HCT116 (cell line): ENCODE results near the gene GABBR2. TPM values are rescaled to one million over a fixed set of nuclear protein-coding genes. Genes with fewer than 3 reads are reported as not detected.

ENCODE experiments used
- ATAC-seq: fragments of 200-7000 bp; cut with Tn5 transposase; 2 replicates; pipeline ENCODE4 v1.9.1; 2020; ENCODE audit warnings: mild to moderate bottlenecking, moderate library complexity
- BruUV-seq: library from RNA; stranded (reverse); fragments of 400-500 nt; replicated peaks from 2 replicates; lab custom pipeline; 2021; lab: Mats Ljungman, UMichigan
- CTCF ChIA-PET: fragments of 300-600 bp; sonication (Branson Sonifier 250); formaldehyde crosslinking; loops from one replicate; lab custom pipeline; 2021; ENCODE audit warnings: antibody characterized with exemption; lab: Charles Lee
- POLR2A ChIA-PET: fragments of 300-600, 350-600 bp; sonication (Branson Sonifier 250); formaldehyde crosslinking; loops from one replicate; lab custom pipeline; 2021; ENCODE audit warnings: antibody characterized with exemption; lab: Charles Lee
- RAD21 ChIA-PET, 2 experiments: fragments of 300-600 bp; sonication (Branson Sonifier 250); formaldehyde crosslinking; loops; one replicate each; lab custom pipeline; 2023; ENCODE audit warnings: low total read pairs in 2 of 2; ENCODE audit not compliant: uncharacterized antibody in 2 of 2, unreplicated experiment in 2 of 2, low non-redundant PET in 1 of 2; lab: Charles Lee
- DNase-seq: peaks from one replicate; pipeline ENCODE4 v3.0.0-alpha.2; 2010; ENCODE audit warnings: low read depth, low spot score
- H2AFZ ChIP-seq: fragments of 200-600 bp; shearing (Covaris generic), sonication (generic); 2 replicates; pipeline ENCODE4 v1.6.1; 2017; ENCODE audit warnings: low read depth, mixed run types, mixed read lengths, antibody characterized with exemption, low read length; ENCODE audit not compliant: poor library complexity, severe bottlenecking
- H3K27ac ChIP-seq: 2 replicates; pipeline ENCODE4 v1.5.1; 2012; ENCODE audit warnings: low read depth, low read length
- H3K27me3 ChIP-seq: fragments of 200-600 bp; sonication (generic); 2 replicates; pipeline ENCODE4 v1.6.1; 2016; ENCODE audit warnings: mixed run types, low read length, mixed read lengths; ENCODE audit not compliant: insufficient read depth
- H3K36me3 ChIP-seq, 2 experiments: fragments of 200-500 bp in 1 of 2; fragments of 200-600 bp in 1 of 2; sonication (Bioruptor generic) in 1 of 2; sonication (generic) in 1 of 2; 2 replicates each; pipeline versions ENCODE4 v1.5.1 to v1.6.1; 2014 to 2016; ENCODE audit warnings: low read length in 2 of 2, inconsistent platforms in 1 of 2, mixed read lengths in 1 of 2, mixed run types in 1 of 2; ENCODE audit not compliant: insufficient read depth in 2 of 2, control insufficient read depth in 1 of 2
- H3K4me1 ChIP-seq, 2 experiments: fragments of 200-600 bp in 1 of 2; sonication (generic) in 1 of 2; 2 replicates each; pipeline versions ENCODE4 v1.5.1 to v1.6.1; 2012 to 2017; ENCODE audit warnings: low read length in 2 of 2, inconsistent platforms in 1 of 2, mild to moderate bottlenecking in 1 of 2, mixed read lengths in 1 of 2, mixed run types in 1 of 2, moderate library complexity in 1 of 2; ENCODE audit not compliant: insufficient read depth in 2 of 2, control insufficient read depth in 1 of 2
- H3K4me2 ChIP-seq: fragments of 200-600 bp; sonication (generic); 2 replicates; pipeline ENCODE4 v1.6.1; 2017; ENCODE audit warnings: mixed run types, low read length, mixed read lengths
- H3K4me3 ChIP-seq, 2 experiments: fragments of 200-600 bp in 1 of 2; sonication (generic) in 1 of 2; replicated peaks in 1 of 2; 2 replicates each; pipeline ENCODE4 v1.5.1; 2011 to 2016; ENCODE audit warnings: low read length in 2 of 2, control low read depth in 1 of 2, low read depth in 1 of 2, mild to moderate bottlenecking in 1 of 2, mixed read lengths in 1 of 2, mixed run types in 1 of 2
- H3K79me2 ChIP-seq: fragments of 200-600 bp; sonication (generic); 2 replicates; pipeline ENCODE4 v1.6.1; 2017; ENCODE audit warnings: mild to moderate bottlenecking, mixed run types, low read length, moderate library complexity, mixed read lengths; ENCODE audit not compliant: insufficient read depth
- H3K9ac ChIP-seq: fragments of 200-600 bp; sonication (generic); 2 replicates; pipeline ENCODE4 v1.6.1; 2016; ENCODE audit warnings: low read length, mixed read lengths
- H3K9me2 ChIP-seq: fragments of 200-600 bp; sonication (generic), shearing (Covaris generic); 2 replicates; pipeline ENCODE4 v1.6.1; 2017; ENCODE audit warnings: mixed run types, mild to moderate bottlenecking, moderate library complexity; ENCODE audit not compliant: insufficient read depth
- H3K9me3 ChIP-seq, 2 experiments: fragments of 200-500 bp in 1 of 2; fragments of 200-600 bp in 1 of 2; sonication (Bioruptor generic) in 1 of 2; sonication (generic) in 1 of 2; 2 replicates each; pipeline ENCODE4 v1.6.1; 2014 to 2017; ENCODE audit warnings: low read length in 2 of 2, mixed read lengths in 2 of 2, inconsistent platforms in 1 of 2, low read depth in 1 of 2, mild to moderate bottlenecking in 1 of 2, mixed run types in 1 of 2, moderate library complexity in 1 of 2; ENCODE audit not compliant: control insufficient read depth in 1 of 2, insufficient read depth in 1 of 2
- H4K20me1 ChIP-seq: fragments of 200-600 bp; sonication (generic), shearing (Covaris generic); 2 replicates; pipeline ENCODE4 v1.6.1; 2017; ENCODE audit warnings: mixed run types, mild to moderate bottlenecking, moderate library complexity; ENCODE audit not compliant: insufficient read depth
- ATF3 ChIP-seq: IDR thresholded peaks from 2 replicates; pipeline ENCODE4 v1.6.1; 2012
- CBX3 ChIP-seq: IDR thresholded peaks from 2 replicates; pipeline ENCODE4 v1.6.1; 2012; ENCODE audit warnings: low read depth
- CEBPB ChIP-seq: IDR thresholded peaks from 2 replicates; pipeline ENCODE4 v1.6.1; 2012; ENCODE audit warnings: low read depth
- EGR1 ChIP-seq: IDR thresholded peaks from 2 replicates; pipeline ENCODE4 v1.6.1; 2012; ENCODE audit warnings: low read depth
- ELF1 ChIP-seq: IDR thresholded peaks from 2 replicates; pipeline ENCODE4 v1.6.1; 2012; ENCODE audit warnings: low read depth, borderline replicate concordance
- EZH2phosphoT487 ChIP-seq: fragments of 200-600 bp; IDR thresholded peaks from 2 replicates; pipeline ENCODE4 v1.6.1; 2018; ENCODE audit warnings: antibody characterized with exemption, borderline replicate concordance
- MAX ChIP-seq: IDR thresholded peaks from 2 replicates; pipeline ENCODE4 v1.6.1; 2012
- POLR2A ChIP-seq: IDR thresholded peaks from 2 replicates; pipeline ENCODE4 v1.7.0; 2011; ENCODE audit warnings: borderline replicate concordance; ENCODE audit not compliant: insufficient read depth, insufficient read length; ENCODE audit errors: extremely low read depth
- RAD21 ChIP-seq: IDR thresholded peaks from 2 replicates; pipeline ENCODE4 v1.6.1; 2012; ENCODE audit warnings: low read depth, mild to moderate bottlenecking
- REST ChIP-seq: IDR thresholded peaks from 2 replicates; pipeline ENCODE4 v1.6.1; 2012; ENCODE audit warnings: low read depth
- SIN3A ChIP-seq: IDR thresholded peaks from 2 replicates; pipeline ENCODE4 v1.6.1; 2012; ENCODE audit warnings: low read depth
- SP1 ChIP-seq: IDR thresholded peaks from 2 replicates; pipeline ENCODE4 v1.6.1; 2012; ENCODE audit warnings: low read depth
- SRF ChIP-seq: IDR thresholded peaks from 2 replicates; pipeline ENCODE4 v1.6.1; 2012; ENCODE audit warnings: low read depth
- TCF7L2 ChIP-seq: IDR thresholded peaks from 2 replicates; pipeline ENCODE4 v1.7.0; 2011; ENCODE audit warnings: borderline replicate concordance, inconsistent platforms; ENCODE audit not compliant: insufficient read depth, insufficient read length; ENCODE audit errors: extremely low read depth
- YY1 ChIP-seq: IDR thresholded peaks from 2 replicates; pipeline ENCODE4 v1.6.1; 2011; ENCODE audit warnings: low read length, low read depth, moderate library complexity, mild to moderate bottlenecking; ENCODE audit not compliant: insufficient replicate concordance; ENCODE audit errors: extremely low read depth
- ZFX ChIP-seq: fragments of 450-650 bp; IDR thresholded peaks from 2 replicates; pipeline ENCODE4 v1.6.1; 2017
- intact Hi-C: fragments of 100-400 bp; cut with micrococcal nuclease; formaldehyde crosslinking; loops from 2 replicates; pipeline ENCODE4 v1.10.0; 2022
- total RNA-seq: library from RNA; stranded (reverse); gene quantifications from one replicate; pipeline ENCODE4 v1.2.1, GENCODE V29; 2021; ENCODE audit not compliant: unreplicated experiment

GABBR2 gene
- total RNA-seq, 1 experiment from 2014 or later: 0.15 TPM

- Histone ChIP-seq H2AFZ (no peak overlapping the region), H3K9me2 (no peaks in the 10 kb centered on the region), H3K27ac (no peak overlapping the region), H3K4me2 (no peak overlapping the region), H3K36me3 (no peaks in the 10 kb centered on the region), H3K4me1 (peaks cover 12 to 18% of the 10 kb centered on the region in 2 experiments; a peak in 3 of 4 replicates), H3K27me3 (peaks cover 4% of the 10 kb centered on the region; the same call in 1 of the 2 replicates), H3K9me3 (no peaks in the 10 kb centered on the region), H3K79me2 (no peaks in the 10 kb centered on the region), H3K4me3 (no peak overlapping the region), H3K9ac (no peak overlapping the region), H4K20me1 (no peaks in the 10 kb centered on the region)
- no peak for ATAC-seq
- DNase-seq: no peak
- ChIA-PET RAD21 (no interaction called here), CTCF (interaction anchor here (0.7 kb wide), 1 partner anchor 1632 kb away, joined by 3 read pairs; no protein-coding TSS in a partner anchor), POLR2A (no interaction called here)
- no TSS peak for BruUV-seq
- TF ChIP-seq ZFX (no peak), MAX (no peak), CEBPB (no peak), SRF (no peak), RAD21 (no peak), SP1 (no peak), POLR2A (no peak), CBX3 (no peak)
- intact Hi-C loops: no loop called here
Measured at GRCh38 chr9:98330831-98331230, 377.9 kb downstream of the GABBR2 start.

- intact Hi-C loops: no loop called here
- no TSS peak for BruUV-seq
- H3K36me3 ChIP-seq: no peaks in the 10 kb centered on the region
- H3K27me3 ChIP-seq: peaks cover 4% of the 10 kb centered on the region; the same call in 1 of the 2 replicates
- H3K27ac ChIP-seq: no peak overlapping the region
- no peaks in the 10 kb centered on the region for H3K79me2 ChIP-seq
- H3K4me1 ChIP-seq: peaks cover 11 to 16% of the 10 kb centered on the region in 2 experiments; a peak in 3 of 4 replicates
- CTCF ChIA-PET: no interaction called here
- H3K4me2 ChIP-seq: no peak overlapping the region
- H4K20me1 ChIP-seq: no peaks in the 10 kb centered on the region
- H2AFZ ChIP-seq: no peak overlapping the region
- no peaks in the 10 kb centered on the region for H3K9me2 ChIP-seq
- RAD21 ChIA-PET: no interaction called here
- no peaks in the 10 kb centered on the region for H3K9me3 ChIP-seq
- no peak overlapping the region for H3K9ac ChIP-seq
- DNase-seq (no peak), ATAC-seq (no peak)
- H3K4me3 ChIP-seq: no peak overlapping the region
- POLR2A ChIA-PET: no interaction called here
- TF ChIP-seq TCF7L2 (no peak), EZH2phosphoT487 (no peak), ATF3 (no peak), CEBPB (no peak), CBX3 (no peak), SIN3A (no peak), ZFX (no peak), YY1 (no peak), ELF1 (no peak), REST (no peak), EGR1 (no peak), SP1 (no peak)
Measured at GRCh38 chr9:98329904-98330303, 378.8 kb downstream of the GABBR2 start.
